HCT116 (cell line): ENCODE data around the gene CELF2. TPM values are rescaled to one million over a fixed set of nuclear protein-coding genes. Genes with fewer than 3 reads are reported as not detected.

Experiments
- ATAC-seq: fragments of 200-7000 bp; cut with Tn5 transposase; 2 replicates; pipeline ENCODE4 v1.9.1; 2020; ENCODE audit warnings: mild to moderate bottlenecking, moderate library complexity
- BruUV-seq: library from RNA; stranded (reverse); fragments of 400-500 nt; replicated peaks from 2 replicates; lab custom pipeline; 2021; lab: Mats Ljungman, UMichigan
- CTCF ChIA-PET: fragments of 300-600 bp; sonication (Branson Sonifier 250); formaldehyde crosslinking; loops from one replicate; lab custom pipeline; 2021; ENCODE audit warnings: antibody characterized with exemption; lab: Charles Lee
- POLR2A ChIA-PET: fragments of 300-600, 350-600 bp; sonication (Branson Sonifier 250); formaldehyde crosslinking; loops from one replicate; lab custom pipeline; 2021; ENCODE audit warnings: antibody characterized with exemption; lab: Charles Lee
- RAD21 ChIA-PET, 2 experiments: fragments of 300-600 bp; sonication (Branson Sonifier 250); formaldehyde crosslinking; loops; one replicate each; lab custom pipeline; 2023; ENCODE audit warnings: low total read pairs in 2 of 2; ENCODE audit not compliant: uncharacterized antibody in 2 of 2, unreplicated experiment in 2 of 2, low non-redundant PET in 1 of 2; lab: Charles Lee
- DNase-seq: peaks from one replicate; pipeline ENCODE4 v3.0.0-alpha.2; 2010; ENCODE audit warnings: low read depth, low spot score
- H2AFZ ChIP-seq: fragments of 200-600 bp; shearing (Covaris generic), sonication (generic); 2 replicates; pipeline ENCODE4 v1.6.1; 2017; ENCODE audit warnings: low read depth, mixed run types, mixed read lengths, antibody characterized with exemption, low read length; ENCODE audit not compliant: poor library complexity, severe bottlenecking
- H3K27ac ChIP-seq: 2 replicates; pipeline ENCODE4 v1.5.1; 2012; ENCODE audit warnings: low read depth, low read length
- H3K27me3 ChIP-seq: fragments of 200-600 bp; sonication (generic); 2 replicates; pipeline ENCODE4 v1.6.1; 2016; ENCODE audit warnings: mixed run types, low read length, mixed read lengths; ENCODE audit not compliant: insufficient read depth
- H3K36me3 ChIP-seq, 2 experiments: fragments of 200-500 bp in 1 of 2; fragments of 200-600 bp in 1 of 2; sonication (Bioruptor generic) in 1 of 2; sonication (generic) in 1 of 2; 2 replicates each; pipeline versions ENCODE4 v1.5.1 to v1.6.1; 2014 to 2016; ENCODE audit warnings: low read length in 2 of 2, inconsistent platforms in 1 of 2, mixed read lengths in 1 of 2, mixed run types in 1 of 2; ENCODE audit not compliant: insufficient read depth in 2 of 2, control insufficient read depth in 1 of 2
- H3K4me1 ChIP-seq, 2 experiments: fragments of 200-600 bp in 1 of 2; sonication (generic) in 1 of 2; 2 replicates each; pipeline versions ENCODE4 v1.5.1 to v1.6.1; 2012 to 2017; ENCODE audit warnings: low read length in 2 of 2, inconsistent platforms in 1 of 2, mild to moderate bottlenecking in 1 of 2, mixed read lengths in 1 of 2, mixed run types in 1 of 2, moderate library complexity in 1 of 2; ENCODE audit not compliant: insufficient read depth in 2 of 2, control insufficient read depth in 1 of 2
- H3K4me2 ChIP-seq: fragments of 200-600 bp; sonication (generic); 2 replicates; pipeline ENCODE4 v1.6.1; 2017; ENCODE audit warnings: mixed run types, low read length, mixed read lengths
- H3K4me3 ChIP-seq, 2 experiments: fragments of 200-600 bp in 1 of 2; sonication (generic) in 1 of 2; replicated peaks in 1 of 2; 2 replicates each; pipeline ENCODE4 v1.5.1; 2011 to 2016; ENCODE audit warnings: low read length in 2 of 2, control low read depth in 1 of 2, low read depth in 1 of 2, mild to moderate bottlenecking in 1 of 2, mixed read lengths in 1 of 2, mixed run types in 1 of 2
- H3K79me2 ChIP-seq: fragments of 200-600 bp; sonication (generic); 2 replicates; pipeline ENCODE4 v1.6.1; 2017; ENCODE audit warnings: mild to moderate bottlenecking, mixed run types, low read length, moderate library complexity, mixed read lengths; ENCODE audit not compliant: insufficient read depth
- H3K9ac ChIP-seq: fragments of 200-600 bp; sonication (generic); 2 replicates; pipeline ENCODE4 v1.6.1; 2016; ENCODE audit warnings: low read length, mixed read lengths
- H3K9me2 ChIP-seq: fragments of 200-600 bp; sonication (generic), shearing (Covaris generic); 2 replicates; pipeline ENCODE4 v1.6.1; 2017; ENCODE audit warnings: mixed run types, mild to moderate bottlenecking, moderate library complexity; ENCODE audit not compliant: insufficient read depth
- H3K9me3 ChIP-seq, 2 experiments: fragments of 200-500 bp in 1 of 2; fragments of 200-600 bp in 1 of 2; sonication (Bioruptor generic) in 1 of 2; sonication (generic) in 1 of 2; 2 replicates each; pipeline ENCODE4 v1.6.1; 2014 to 2017; ENCODE audit warnings: low read length in 2 of 2, mixed read lengths in 2 of 2, inconsistent platforms in 1 of 2, low read depth in 1 of 2, mild to moderate bottlenecking in 1 of 2, mixed run types in 1 of 2, moderate library complexity in 1 of 2; ENCODE audit not compliant: control insufficient read depth in 1 of 2, insufficient read depth in 1 of 2
- H4K20me1 ChIP-seq: fragments of 200-600 bp; sonication (generic), shearing (Covaris generic); 2 replicates; pipeline ENCODE4 v1.6.1; 2017; ENCODE audit warnings: mixed run types, mild to moderate bottlenecking, moderate library complexity; ENCODE audit not compliant: insufficient read depth
- ATF3 ChIP-seq: IDR thresholded peaks from 2 replicates; pipeline ENCODE4 v1.6.1; 2012
- CEBPB ChIP-seq: IDR thresholded peaks from 2 replicates; pipeline ENCODE4 v1.6.1; 2012; ENCODE audit warnings: low read depth
- CTCF ChIP-seq, 3 experiments: fragments of 200-600 bp in 1 of 3; sonication (generic) in 1 of 3; IDR thresholded peaks in 2 of 3; conservative IDR thresholded peaks in 1 of 3; 2 replicates each; pipeline ENCODE4 v1.5.1; 2012 to 2017; ENCODE audit warnings: low read depth in 2 of 3, low read length in 2 of 3, antibody characterized with exemption in 1 of 3, borderline replicate concordance in 1 of 3, control low read depth in 1 of 3, mild to moderate bottlenecking in 1 of 3, mixed read lengths in 1 of 3, mixed run types in 1 of 3, moderate library complexity in 1 of 3; ENCODE audit not compliant: insufficient read depth in 1 of 3
- ELF1 ChIP-seq: IDR thresholded peaks from 2 replicates; pipeline ENCODE4 v1.6.1; 2012; ENCODE audit warnings: low read depth, borderline replicate concordance
- EZH2 ChIP-seq: fragments of 200-600 bp; sonication (generic); IDR thresholded peaks from 2 replicates; pipeline ENCODE4 v1.6.1; 2017; ENCODE audit warnings: antibody characterized with exemption, mixed run types
- EZH2phosphoT487 ChIP-seq: fragments of 200-600 bp; IDR thresholded peaks from 2 replicates; pipeline ENCODE4 v1.6.1; 2018; ENCODE audit warnings: antibody characterized with exemption, borderline replicate concordance
- FOSL1 ChIP-seq: IDR thresholded peaks from 2 replicates; pipeline ENCODE4 v1.6.1; 2012; ENCODE audit warnings: low read depth
- POLR2AphosphoS5 ChIP-seq: IDR thresholded peaks from 2 replicates; pipeline ENCODE4 v1.6.1; 2011; ENCODE audit warnings: mild to moderate bottlenecking, low read depth, low read length, moderate library complexity
- RAD21 ChIP-seq: IDR thresholded peaks from 2 replicates; pipeline ENCODE4 v1.6.1; 2012; ENCODE audit warnings: low read depth, mild to moderate bottlenecking
- SIN3A ChIP-seq: IDR thresholded peaks from 2 replicates; pipeline ENCODE4 v1.6.1; 2012; ENCODE audit warnings: low read depth
- YY1 ChIP-seq: IDR thresholded peaks from 2 replicates; pipeline ENCODE4 v1.6.1; 2011; ENCODE audit warnings: low read length, low read depth, moderate library complexity, mild to moderate bottlenecking; ENCODE audit not compliant: insufficient replicate concordance; ENCODE audit errors: extremely low read depth
- ZBTB33 ChIP-seq: IDR thresholded peaks from 2 replicates; pipeline ENCODE4 v1.6.1; 2011; ENCODE audit warnings: mild to moderate bottlenecking, low read length, moderate library complexity; ENCODE audit not compliant: insufficient replicate concordance; ENCODE audit errors: extremely low read depth
- ZFX ChIP-seq: fragments of 450-650 bp; IDR thresholded peaks from 2 replicates; pipeline ENCODE4 v1.6.1; 2017
- ZNF274 ChIP-seq: fragments of 200-500 bp; sonication (Bioruptor generic); IDR thresholded peaks from 2 replicates; pipeline ENCODE4 v1.6.1; 2014; ENCODE audit warnings: mild to moderate bottlenecking, low read depth, low read length, inconsistent platforms
- intact Hi-C: fragments of 100-400 bp; cut with micrococcal nuclease; formaldehyde crosslinking; loops from 2 replicates; pipeline ENCODE4 v1.10.0; 2022
- total RNA-seq: library from RNA; stranded (reverse); gene quantifications from one replicate; pipeline ENCODE4 v1.2.1, GENCODE V29; 2021; ENCODE audit not compliant: unreplicated experiment

Gene CELF2
- total RNA-seq, 1 experiment from 2014 or later = 0.66 TPM

- ATAC-seq = no peak
- H3K36me3 ChIP-seq = no peaks in the 10 kb centered on the region
- no peaks in the 10 kb centered on the region for H4K20me1 ChIP-seq
- no peak overlapping the region for H3K4me2 ChIP-seq
- intact Hi-C loops = no loop called here
- H2AFZ ChIP-seq = no peak overlapping the region
- H3K79me2 ChIP-seq = no peaks in the 10 kb centered on the region
- H3K4me3 ChIP-seq = no peak overlapping the region
- no peaks in the 10 kb centered on the region for H3K9me2 ChIP-seq
- no peaks in the 10 kb centered on the region for H3K9me3 ChIP-seq
- DNase-seq = no peak
- no peak overlapping the region for H3K9ac ChIP-seq
- peaks cover 15% of the 10 kb centered on the region for H3K27me3 ChIP-seq
- H3K27ac ChIP-seq = no peak overlapping the region
- POLR2A ChIA-PET = no interaction called here
- TF ChIP-seq CEBPB = no peak
- TF ChIP-seq EZH2 = no peak
- TF ChIP-seq SIN3A = no peak
- no peak for TF ChIP-seq ZBTB33
- TF ChIP-seq ZFX = no peak
- no peak for TF ChIP-seq FOSL1
- TF ChIP-seq EZH2phosphoT487 = no peak
- TF ChIP-seq ZNF274 = no peak
- no peak for TF ChIP-seq POLR2AphosphoS5
- no peak for TF ChIP-seq ATF3
- no peak for TF ChIP-seq CTCF (IDR thresholded peaks at IDR 0.05 in 2 of 3, conservative IDR thresholded peaks at IDR 0.05 in 1 of 3; ENCODE audit: borderline replicate concordance in 1 of 3, insufficient read depth in 1 of 3, low read depth in 2 of 3, low read length in 2 of 3)
- no peak for TF ChIP-seq YY1
- no peak for TF ChIP-seq RAD21
- no peak for TF ChIP-seq ELF1
- TF ChIP-seq, all 23 proteins: peak for 0
- RAD21 ChIA-PET = no interaction called here
- BruUV-seq = no TSS peak
- H3K4me1 ChIP-seq = no peaks in the 10 kb centered on the region
- CTCF ChIA-PET = no interaction called here
These were observed 307.2 kb downstream of the CELF2 start for GRCh38 chr10:11324761-11325321.
